ENCODE measurements around the gene SLC37A3.

DNA sequence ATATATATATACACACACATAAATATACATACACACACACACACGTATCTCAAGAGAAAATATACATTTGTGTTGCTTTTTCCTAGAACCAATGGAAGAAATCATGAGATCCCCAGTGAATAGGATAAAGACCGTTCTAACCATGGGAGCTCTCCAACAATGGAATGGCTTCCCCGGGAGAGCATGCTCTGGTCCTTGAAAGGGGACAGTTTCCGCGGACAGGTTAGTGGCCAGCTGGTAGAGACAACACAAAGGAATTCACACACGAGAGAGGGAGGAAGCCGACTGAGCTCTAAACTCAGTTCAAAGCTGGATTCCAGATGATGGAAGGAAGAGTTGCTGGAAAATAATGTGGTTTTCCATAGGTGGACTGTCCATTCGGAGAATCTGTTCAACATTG lies 72.7 kb downstream of the SLC37A3 start:
- TF ChIP-seq, protein P1, sequence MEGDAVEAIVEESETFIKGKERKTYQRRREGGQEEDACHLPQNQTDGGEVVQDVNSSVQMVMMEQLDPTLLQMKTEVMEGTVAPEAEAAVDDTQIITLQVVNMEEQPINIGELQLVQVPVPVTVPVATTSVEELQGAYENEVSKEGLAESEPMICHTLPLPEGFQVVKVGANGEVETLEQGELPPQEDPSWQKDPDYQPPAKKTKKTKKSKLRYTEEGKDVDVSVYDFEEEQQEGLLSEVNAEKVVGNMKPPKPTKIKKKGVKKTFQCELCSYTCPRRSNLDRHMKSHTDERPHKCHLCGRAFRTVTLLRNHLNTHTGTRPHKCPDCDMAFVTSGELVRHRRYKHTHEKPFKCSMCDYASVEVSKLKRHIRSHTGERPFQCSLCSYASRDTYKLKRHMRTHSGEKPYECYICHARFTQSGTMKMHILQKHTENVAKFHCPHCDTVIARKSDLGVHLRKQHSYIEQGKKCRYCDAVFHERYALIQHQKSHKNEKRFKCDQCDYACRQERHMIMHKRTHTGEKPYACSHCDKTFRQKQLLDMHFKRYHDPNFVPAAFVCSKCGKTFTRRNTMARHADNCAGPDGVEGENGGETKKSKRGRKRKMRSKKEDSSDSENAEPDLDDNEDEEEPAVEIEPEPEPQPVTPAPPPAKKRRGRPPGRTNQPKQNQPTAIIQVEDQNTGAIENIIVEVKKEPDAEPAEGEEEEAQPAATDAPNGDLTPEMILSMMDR (conservative IDR thresholded peaks at IDR 0.05; ENCODE audit: low read length) = no peak
- no peak for TF ChIP-seq EZH2phosphoT487 (IDR thresholded peaks at IDR 0.05; ENCODE audit: borderline replicate concordance)

All from Loucy (cell line).